HEK293 (cell line): ENCODE measurements around the gene GTF2F2.

ENCODE experiments used
- CTCF ChIA-PET: fragments of 350-600 bp; formaldehyde crosslinking; extraction: SDS; loops from one replicate; lab custom pipeline; 2021; ENCODE audit warnings: antibody characterized with exemption; lab: Yijun Ruan, JAX
- POLR2A ChIA-PET: fragments of 300-600 bp; formaldehyde crosslinking; extraction: SDS; loops from one replicate; lab custom pipeline; 2020; ENCODE audit warnings: antibody characterized with exemption, inconsistent platforms; lab: Yijun Ruan, JAX
- H3K27ac ChIP-seq: fragments of 200-500 bp; sonication (Bioruptor generic); 2 replicates; pipeline ENCODE4 v1.5.1; 2014; ENCODE audit warnings: low read depth, low read length, control low read depth, inconsistent platforms; ENCODE audit errors: extremely low read depth
- H3K36me3 ChIP-seq, 2 experiments: fragments of 200-500 bp in 1 of 2; sonication (Bioruptor generic) in 1 of 2; 1 replicate in 1 of 2; 2 replicates in 1 of 2; pipeline ENCODE4 v1.5.1; 2014 to 2017; ENCODE audit warnings: inconsistent platforms in 2 of 2, low read length in 2 of 2; ENCODE audit not compliant: control insufficient read depth in 2 of 2, insufficient read depth in 1 of 2
- H3K4me1 ChIP-seq: fragments of 200-500 bp; sonication (Bioruptor generic); 2 replicates; pipeline ENCODE4 v1.5.1; 2014; ENCODE audit warnings: mild to moderate bottlenecking, low read length, inconsistent platforms; ENCODE audit not compliant: control insufficient read depth, insufficient read depth
- H3K4me3 ChIP-seq: 2 replicates; pipeline ENCODE4 v1.5.1; 2011; ENCODE audit warnings: low read depth, mild to moderate bottlenecking, control low read depth, low read length, moderate library complexity
- H3K9me3 ChIP-seq: fragments of 200-500 bp; sonication (Bioruptor generic); 2 replicates; pipeline ENCODE4 v1.5.1; 2014; ENCODE audit warnings: low read depth, low read length, inconsistent platforms; ENCODE audit not compliant: control insufficient read depth, insufficient read depth
- KLF10 ChIP-seq: fragments of 450-650 bp; IDR thresholded peaks from 2 replicates; pipeline ENCODE4 v1.5.1; 2018; ENCODE audit warnings: missing biosample characterization, mild to moderate bottlenecking, missing genetic modification characterization
- KLF8 ChIP-seq: fragments of 450-650 bp; formaldehyde crosslinking; IDR thresholded peaks from 2 replicates; pipeline ENCODE4 v1.5.1; 2016; ENCODE audit warnings: missing biosample characterization, missing genetic modification characterization
- PRDM1 ChIP-seq: fragments of 450-650 bp; formaldehyde crosslinking; IDR thresholded peaks from 2 replicates; pipeline ENCODE4; 2016; ENCODE audit warnings: missing biosample characterization, missing genetic modification characterization
- SP3 ChIP-seq: fragments of 450-650 bp; formaldehyde crosslinking; IDR thresholded peaks from 2 replicates; pipeline ENCODE4 v1.5.1; 2016; ENCODE audit warnings: missing biosample characterization, missing genetic modification characterization
- TRIM28 ChIP-seq: IDR thresholded peaks from 2 replicates; pipeline ENCODE4 v1.6.1; 2011; ENCODE audit warnings: low read length, control low read depth, borderline replicate concordance
- WT1 ChIP-seq: fragments of 450-650 bp; formaldehyde crosslinking; IDR thresholded peaks from 2 replicates; pipeline ENCODE4 v1.5.1; 2016; ENCODE audit warnings: missing biosample characterization, missing genetic modification characterization
- ZIC2 ChIP-seq: fragments of 450-650 bp; formaldehyde crosslinking; IDR thresholded peaks from 2 replicates; pipeline ENCODE4 v1.5.1; 2016; ENCODE audit warnings: missing biosample characterization, missing genetic modification characterization
- ZNF214 ChIP-seq: fragments of 450-650 bp; formaldehyde crosslinking; IDR thresholded peaks from 2 replicates; pipeline ENCODE4 v1.5.1; 2017; ENCODE audit warnings: missing biosample characterization, mild to moderate bottlenecking, missing genetic modification characterization, borderline replicate concordance
- ZNF23 ChIP-seq: fragments of 450-650 bp; formaldehyde crosslinking; IDR thresholded peaks from 2 replicates; pipeline ENCODE4 v1.5.1; 2016; ENCODE audit warnings: missing biosample characterization, missing genetic modification characterization, borderline replicate concordance
- ZNF274 ChIP-seq, 2 experiments: fragments of 200-500 bp in 1 of 2; fragments of 450-650 bp in 1 of 2; sonication (Bioruptor generic) in 1 of 2; formaldehyde crosslinking in 1 of 2; IDR thresholded peaks; 2 replicates each; pipeline versions ENCODE4 v1.5.1 to v1.6.1; 2014 to 2016; ENCODE audit warnings: borderline replicate concordance in 1 of 2, inconsistent platforms in 1 of 2, low read length in 1 of 2, missing biosample characterization in 1 of 2, missing genetic modification characterization in 1 of 2
- ZNF394 ChIP-seq: fragments of 450-650 bp; formaldehyde crosslinking; IDR thresholded peaks from 2 replicates; pipeline ENCODE4 v1.5.1; 2016; ENCODE audit warnings: missing biosample characterization, missing genetic modification characterization, mild to moderate bottlenecking, moderate library complexity, borderline replicate concordance
- ZNF404 ChIP-seq: fragments of 450-650 bp; formaldehyde crosslinking; IDR thresholded peaks from 2 replicates; pipeline ENCODE4 v1.5.1; 2017; ENCODE audit warnings: missing biosample characterization, missing genetic modification characterization
- ZNF555 ChIP-seq: fragments of 450-650 bp; formaldehyde crosslinking; conservative IDR thresholded peaks from 2 replicates; pipeline ENCODE4 v1.5.1; 2017; ENCODE audit warnings: missing biosample characterization, mild to moderate bottlenecking, missing genetic modification characterization, inconsistent platforms
- ZNF624 ChIP-seq: fragments of 450-650 bp; formaldehyde crosslinking; IDR thresholded peaks from 2 replicates; pipeline ENCODE4 v1.5.1; 2017; ENCODE audit warnings: missing biosample characterization, missing genetic modification characterization
- ZNF76 ChIP-seq: fragments of 450-650 bp; formaldehyde crosslinking; IDR thresholded peaks from 2 replicates; pipeline ENCODE4; 2016; ENCODE audit warnings: low read depth, missing biosample characterization, missing genetic modification characterization, borderline replicate concordance
- TF ChIP-seq, protein P1 (sequence below): fragments of 450-650 bp; formaldehyde crosslinking; IDR thresholded peaks from 2 replicates; pipeline ENCODE4 v1.5.1; 2017; ENCODE audit warnings: missing biosample characterization, missing genetic modification characterization
- TF ChIP-seq, protein P2 (sequence below): fragments of 450-650 bp; formaldehyde crosslinking; optimal IDR thresholded peaks from 2 replicates; pipeline ENCODE3; 2016; ENCODE audit warnings: missing biosample characterization, mild to moderate bottlenecking, missing genetic modification characterization
- TF ChIP-seq, protein P3 (sequence below): fragments of 450-650 bp; formaldehyde crosslinking; IDR thresholded peaks from 2 replicates; pipeline ENCODE4 v1.5.1; 2016; ENCODE audit warnings: missing biosample characterization, missing genetic modification characterization

The GTF2F2 gene

DNA sequence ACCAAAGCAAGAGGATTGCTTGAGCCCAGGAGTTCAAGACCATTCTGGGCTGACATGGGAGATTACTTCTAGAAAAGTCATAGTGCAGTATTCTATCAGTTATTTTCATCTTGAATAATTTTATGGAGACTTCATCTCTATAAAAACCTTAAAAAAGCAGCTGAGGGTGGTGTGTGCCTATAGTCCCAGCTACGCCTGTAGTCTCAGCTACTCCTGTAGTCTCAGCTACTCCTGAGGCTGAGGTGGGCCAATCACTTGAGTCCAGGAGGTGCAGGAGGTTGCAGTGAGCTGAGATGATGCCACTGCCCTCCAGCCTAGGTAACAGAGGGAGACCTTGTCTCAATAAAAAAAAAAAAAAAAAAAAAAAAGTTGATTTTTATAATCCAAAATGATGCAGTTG, 102.6 kb downstream of the GTF2F2 start:
- Histone ChIP-seq H3K4me1 (peaks cover 8% of the 10 kb centered on the region), H3K36me3 (no peaks in the 10 kb centered on the region), H3K4me3 (no peak overlapping the region), H3K9me3 (no peaks in the 10 kb centered on the region), H3K27ac (no peak overlapping the region)
- ChIA-PET CTCF (no interaction called here), POLR2A (no interaction called here)
- TF ChIP-seq ZNF23 (no peak), ZNF394 (peak; percentile 91), KLF10 (tag by site-specific recombination) (no peak)
- TF ChIP-seq, protein P1, sequence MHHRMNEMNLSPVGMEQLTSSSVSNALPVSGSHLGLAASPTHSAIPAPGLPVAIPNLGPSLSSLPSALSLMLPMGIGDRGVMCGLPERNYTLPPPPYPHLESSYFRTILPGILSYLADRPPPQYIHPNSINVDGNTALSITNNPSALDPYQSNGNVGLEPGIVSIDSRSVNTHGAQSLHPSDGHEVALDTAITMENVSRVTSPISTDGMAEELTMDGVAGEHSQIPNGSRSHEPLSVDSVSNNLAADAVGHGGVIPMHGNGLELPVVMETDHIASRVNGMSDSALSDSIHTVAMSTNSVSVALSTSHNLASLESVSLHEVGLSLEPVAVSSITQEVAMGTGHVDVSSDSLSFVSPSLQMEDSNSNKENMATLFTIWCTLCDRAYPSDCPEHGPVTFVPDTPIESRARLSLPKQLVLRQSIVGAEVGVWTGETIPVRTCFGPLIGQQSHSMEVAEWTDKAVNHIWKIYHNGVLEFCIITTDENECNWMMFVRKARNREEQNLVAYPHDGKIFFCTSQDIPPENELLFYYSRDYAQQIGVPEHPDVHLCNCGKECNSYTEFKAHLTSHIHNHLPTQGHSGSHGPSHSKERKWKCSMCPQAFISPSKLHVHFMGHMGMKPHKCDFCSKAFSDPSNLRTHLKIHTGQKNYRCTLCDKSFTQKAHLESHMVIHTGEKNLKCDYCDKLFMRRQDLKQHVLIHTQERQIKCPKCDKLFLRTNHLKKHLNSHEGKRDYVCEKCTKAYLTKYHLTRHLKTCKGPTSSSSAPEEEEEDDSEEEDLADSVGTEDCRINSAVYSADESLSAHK (tag by site-specific recombination) = no peak

DNA sequence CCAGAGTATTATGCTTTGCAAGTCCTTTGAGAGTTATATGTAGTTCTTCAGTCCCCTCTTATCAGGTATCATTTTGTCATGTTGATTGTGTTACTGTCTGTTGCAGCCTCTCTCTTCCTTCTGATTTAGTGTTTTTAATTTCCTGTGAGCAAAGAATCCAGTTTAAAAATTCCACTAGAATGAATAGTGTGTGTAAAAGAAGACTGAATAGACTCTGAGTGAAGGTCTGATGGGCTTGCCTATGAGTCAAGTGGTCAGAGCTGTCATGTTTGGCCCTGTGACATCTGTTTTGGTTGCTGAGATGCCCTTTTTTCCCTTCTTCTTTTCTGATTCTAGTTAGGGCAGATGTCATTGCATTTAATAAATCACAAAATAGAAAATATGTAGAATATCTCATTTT, 103.9 kb downstream of the GTF2F2 start:
- H3K4me1 ChIP-seq = peaks cover 8% of the 10 kb centered on the region
- H3K36me3 ChIP-seq = no peaks in the 10 kb centered on the region
- TF ChIP-seq, protein P2, sequence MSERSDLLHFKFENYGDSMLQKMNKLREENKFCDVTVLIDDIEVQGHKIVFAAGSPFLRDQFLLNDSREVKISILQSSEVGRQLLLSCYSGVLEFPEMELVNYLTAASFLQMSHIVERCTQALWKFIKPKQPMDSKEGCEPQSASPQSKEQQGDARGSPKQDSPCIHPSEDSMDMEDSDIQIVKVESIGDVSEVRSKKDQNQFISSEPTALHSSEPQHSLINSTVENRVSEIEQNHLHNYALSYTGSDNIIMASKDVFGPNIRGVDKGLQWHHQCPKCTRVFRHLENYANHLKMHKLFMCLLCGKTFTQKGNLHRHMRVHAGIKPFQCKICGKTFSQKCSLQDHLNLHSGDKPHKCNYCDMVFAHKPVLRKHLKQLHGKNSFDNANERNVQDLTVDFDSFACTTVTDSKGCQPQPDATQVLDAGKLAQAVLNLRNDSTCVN (tag by site-specific recombination) = no peak
- no peak for TF ChIP-seq ZNF555
- TF ChIP-seq ZNF274 (IDR thresholded peaks at IDR 0.05; ENCODE audit: low read length) = no peak
- no peak for TF ChIP-seq ZNF274 (tag by site-specific recombination; IDR thresholded peaks at IDR 0.05; ENCODE audit: borderline replicate concordance)
- no peak for TF ChIP-seq ZNF76 (tag by site-specific recombination)
- TF ChIP-seq KLF8 (tag by site-specific recombination) = no peak
- TF ChIP-seq ZNF404 = no peak
- no peak for TF ChIP-seq ZIC2 (tag by site-specific recombination)
- TF ChIP-seq WT1 (tag by site-specific recombination) = no peak
- TF ChIP-seq, all 188 proteins: peak for 0
- Histone ChIP-seq H3K4me3 (no peak overlapping the region), H3K9me3 (no peaks in the 10 kb centered on the region), H3K27ac (no peak overlapping the region)
- POLR2A ChIA-PET = no interaction called here
- CTCF ChIA-PET = no interaction called here

DNA sequence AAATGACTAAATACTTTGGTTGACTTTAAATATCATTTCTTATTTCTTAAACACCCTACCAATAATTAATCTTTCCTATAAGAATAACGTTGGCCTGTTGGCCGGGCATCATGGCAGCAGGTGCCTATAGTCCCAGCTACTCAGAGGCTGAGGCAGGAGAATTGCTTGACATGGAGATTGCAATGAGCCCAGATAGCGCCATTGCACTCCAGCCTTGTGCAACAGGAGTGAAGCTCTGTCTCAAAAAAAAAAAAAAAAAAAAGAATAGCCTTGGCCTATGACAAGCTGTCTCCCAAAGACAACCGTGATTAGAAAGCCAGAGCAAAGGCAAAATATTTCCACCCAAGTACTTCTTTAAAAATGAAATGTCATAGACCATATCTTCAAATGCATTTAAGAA, 105.1 kb downstream of the GTF2F2 start:
- ChIA-PET POLR2A (no interaction called here), CTCF (no interaction called here)
- no peak overlapping the region for H3K27ac ChIP-seq
- H3K4me1 ChIP-seq = no peaks in the 10 kb centered on the region; the same call in 1 of the 2 replicates
- H3K36me3 ChIP-seq = no peaks in the 10 kb centered on the region
- no peak overlapping the region for H3K4me3 ChIP-seq
- TF ChIP-seq, protein P3, sequence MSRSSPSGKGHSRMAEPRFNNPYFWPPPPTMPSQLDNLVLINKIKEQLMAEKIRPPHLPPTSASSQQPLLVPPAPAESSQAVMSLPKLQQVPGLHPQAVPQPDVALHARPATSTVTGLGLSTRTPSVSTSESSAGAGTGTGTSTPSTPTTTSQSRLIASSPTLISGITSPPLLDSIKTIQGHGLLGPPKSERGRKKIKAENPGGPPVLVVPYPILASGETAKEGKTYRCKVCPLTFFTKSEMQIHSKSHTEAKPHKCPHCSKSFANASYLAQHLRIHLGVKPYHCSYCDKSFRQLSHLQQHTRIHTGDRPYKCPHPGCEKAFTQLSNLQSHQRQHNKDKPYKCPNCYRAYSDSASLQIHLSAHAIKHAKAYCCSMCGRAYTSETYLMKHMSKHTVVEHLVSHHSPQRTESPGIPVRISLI (tag by site-specific recombination) = peak; percentile 49; the same call in 1 of the 2 replicates
- TF ChIP-seq TRIM28 = no peak
- TF ChIP-seq, all 188 proteins: peak for 1
- H3K9me3 ChIP-seq = no peaks in the 10 kb centered on the region

DNA sequence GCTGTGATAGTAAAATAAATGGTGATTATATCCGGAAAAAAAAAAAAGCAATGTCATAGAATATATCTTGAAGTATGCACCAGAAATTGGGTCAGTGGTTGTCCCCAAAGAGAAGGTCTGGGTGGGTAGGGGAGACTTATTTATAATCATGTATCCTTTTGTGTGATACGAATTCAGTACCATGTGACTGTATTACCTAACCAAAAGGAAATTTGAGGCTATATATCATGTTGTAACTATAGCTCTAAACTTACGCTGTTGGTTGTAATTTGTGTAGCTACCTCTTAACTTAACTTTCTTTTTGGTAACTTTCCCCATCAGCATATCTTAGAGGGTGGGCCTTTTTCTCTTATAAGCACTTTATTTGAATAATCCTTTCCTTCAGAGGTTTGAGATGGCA, 105.7 kb downstream of the GTF2F2 start:
- TF ChIP-seq SP3 (tag by site-specific recombination) = no peak
- no peak for TF ChIP-seq ZNF214 (tag by site-specific recombination)
- no peak for TF ChIP-seq ZNF624 (tag by site-specific recombination)
- peak; percentile 42; the same call in 1 of the 2 replicates for TF ChIP-seq PRDM1 (tag by site-specific recombination)
- Histone ChIP-seq H3K4me3 (no peak overlapping the region), H3K9me3 (no peaks in the 10 kb centered on the region), H3K36me3 (no peaks in the 10 kb centered on the region), H3K4me1 (no peaks in the 10 kb centered on the region), H3K27ac (no peak overlapping the region)
- ChIA-PET POLR2A (no interaction called here), CTCF (interaction anchor here (1.7 kb wide), 1 partner anchor 16 kb away, joined by 3 read pairs; no protein-coding TSS in a partner anchor)
